ENCODE measurements around the gene PAQR3. TPM values are rescaled to one million over a fixed set of nuclear protein-coding genes. Genes with fewer than 3 reads are reported as not detected.

PAQR3 gene
- total and polyA plus RNA-seq, 2 of the 8 experiments (the other 6 are each of a cell fraction or from before 2014, with no cell fraction given), result 28.9 to 35.2 TPM

DNA sequence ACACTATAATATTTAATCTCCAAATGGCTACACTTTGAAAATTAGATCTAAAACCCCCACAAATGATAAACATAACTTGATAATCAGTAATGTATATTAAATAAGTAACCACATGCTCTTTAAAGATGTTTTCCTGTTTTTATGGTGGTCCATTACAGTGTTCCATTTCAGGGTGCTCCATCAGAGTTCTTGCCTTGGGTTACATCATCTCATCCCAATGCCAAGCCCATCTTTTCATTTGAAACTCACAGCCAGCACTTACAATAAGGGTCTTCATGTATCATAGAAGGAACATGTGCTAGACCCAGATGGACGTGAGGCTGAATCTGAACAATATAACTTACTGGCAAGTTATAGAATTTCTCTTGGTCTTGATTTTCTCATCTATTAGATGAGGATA is 10.5 kb upstream of the PAQR3 start (continued):
- TF ChIP-seq ZNF274 (IDR thresholded peaks at IDR 0.05; ENCODE audit: borderline replicate concordance, extremely low read depth, low read length) (no peak), FOSL1 (IDR thresholded peaks at IDR 0.05; ENCODE audit: insufficient read depth, low read depth, low read length) (no peak), CBX5 (IDR thresholded peaks at IDR 0.05; ENCODE audit: low read depth, low read length) (no peak), HDAC2 (IDR thresholded peaks at IDR 0.05; ENCODE audit: borderline replicate concordance in 1 of 2, low read depth in 2 of 2, low read length in 2 of 2) (no peak)

Measured in H1 (cell line).